CD14-positive monocyte (primary cell): ENCODE data around the gene RAB28. TPM values are rescaled to one million over a fixed set of nuclear protein-coding genes. Genes with fewer than 3 reads are reported as not detected.

Experiments
- DNase-seq, 3 donors: peaks; one replicate each; pipeline ENCODE4 v3.0.0-alpha.2; 2011 to 2022
- H2AFZ ChIP-seq: 2 replicates; pipeline ENCODE4 v1.6.0; 2012; ENCODE audit warnings: mild to moderate bottlenecking, low read depth, low read length, inconsistent platforms; ENCODE audit not compliant: insufficient read depth, poor library complexity, severe bottlenecking
- H3K27ac ChIP-seq, 2 donors: 1 replicate in 1 of 2; 2 replicates in 1 of 2; pipeline ENCODE4 v1.5.1; 2012 to 2013; ENCODE audit warnings: low read length in 2 of 2, control low read depth in 1 of 2, inconsistent platforms in 1 of 2, low read depth in 1 of 2, mild to moderate bottlenecking in 1 of 2
- H3K27me3 ChIP-seq, 2 donors: one replicate each; pipeline versions ENCODE4 v1.6.0 to v1.6.1; 2011 to 2013; ENCODE audit warnings: low read length in 2 of 2; ENCODE audit not compliant: control insufficient read depth in 2 of 2, insufficient read depth in 2 of 2
- H3K36me3 ChIP-seq, 2 donors: replicated peaks in 1 of 2; 1 replicate in 1 of 2; 2 replicates in 1 of 2; pipeline versions ENCODE4 v1.5.1 to v1.6.1; 2012 to 2013; ENCODE audit warnings: low read length in 2 of 2, control low read depth in 1 of 2, inconsistent platforms in 1 of 2, mild to moderate bottlenecking in 1 of 2; ENCODE audit not compliant: insufficient read depth in 2 of 2, control insufficient read depth in 1 of 2
- H3K4me1 ChIP-seq, 2 donors: 1 replicate in 1 of 2; 2 replicates in 1 of 2; pipeline versions ENCODE4 v1.5.1 to v1.6.1; 2012 to 2013; ENCODE audit warnings: low read length in 2 of 2, control low read depth in 1 of 2, inconsistent platforms in 1 of 2, mild to moderate bottlenecking in 1 of 2, moderate library complexity in 1 of 2; ENCODE audit not compliant: insufficient read depth in 2 of 2, control insufficient read depth in 1 of 2
- H3K4me2 ChIP-seq: replicated peaks from 2 replicates; pipeline ENCODE3; 2012; ENCODE audit warnings: low read length, moderate library complexity, mild to moderate bottlenecking; ENCODE audit not compliant: poor library complexity, severe bottlenecking; ENCODE audit errors: extremely low read depth
- H3K4me3 ChIP-seq, 3 experiments: fragments of 200-600 bp in 1 of 3; sonication (generic) in 1 of 3; replicated peaks in 1 of 3; 1 replicate in 2 of 3; 2 replicates in 1 of 3; pipeline ENCODE4 v1.5.1; 2011 to 2013; ENCODE audit warnings: low read length in 3 of 3, mild to moderate bottlenecking in 3 of 3, control low read depth in 2 of 3, low read depth in 2 of 3, inconsistent platforms in 1 of 3, moderate library complexity in 1 of 3
- H3K79me2 ChIP-seq: 2 replicates; pipeline ENCODE4 v1.6.0; 2012; ENCODE audit warnings: mild to moderate bottlenecking, control low read depth, inconsistent platforms, low read length, moderate library complexity; ENCODE audit not compliant: insufficient read depth
- H3K9ac ChIP-seq: 2 replicates; pipeline ENCODE4 v1.6.0; 2017; ENCODE audit warnings: low read length, mild to moderate bottlenecking; ENCODE audit not compliant: insufficient read depth, poor library complexity, severe bottlenecking
- H3K9me3 ChIP-seq, 2 donors: replicated peaks in 1 of 2; 1 replicate in 1 of 2; 2 replicates in 1 of 2; pipeline versions ENCODE4 v1.5.1 to v1.6.1; 2012 to 2013; ENCODE audit warnings: low read length in 2 of 2, control low read depth in 1 of 2; ENCODE audit not compliant: control insufficient read depth in 1 of 2, insufficient read depth in 1 of 2
- H4K20me1 ChIP-seq: 2 replicates; pipeline ENCODE4 v1.6.0; 2012; ENCODE audit warnings: mild to moderate bottlenecking, low read length, control low read depth, moderate library complexity; ENCODE audit not compliant: insufficient read depth
- H3K27ac Mint-ChIP-seq, 7 donors: one replicate each; pipeline ENCODE4 v1.8.0; 2020; ENCODE audit warnings: mild to moderate bottlenecking in 7 of 7, mixed read lengths in 7 of 7, moderate library complexity in 6 of 7, inconsistent platforms in 2 of 7
- H3K27me3 Mint-ChIP-seq, 3 donors: one replicate each; pipeline ENCODE4 v1.8.0; 2021 to 2022; ENCODE audit warnings: low read depth in 3 of 3, mild to moderate bottlenecking in 3 of 3, mixed read lengths in 3 of 3, moderate library complexity in 3 of 3, inconsistent platforms in 1 of 3
- H3K36me3 Mint-ChIP-seq, 2 donors: one replicate each; pipeline ENCODE4 v1.8.0; 2020; ENCODE audit warnings: mixed read lengths in 2 of 2, inconsistent platforms in 1 of 2, mild to moderate bottlenecking in 1 of 2
- H3K4me1 Mint-ChIP-seq: one replicate; pipeline ENCODE4 v1.8.0; 2020; ENCODE audit warnings: mild to moderate bottlenecking, mixed read lengths
- H3K4me3 Mint-ChIP-seq, 2 donors: one replicate each; pipeline ENCODE4 v1.8.0; 2020; ENCODE audit warnings: mild to moderate bottlenecking in 2 of 2, mixed read lengths in 2 of 2, moderate library complexity in 1 of 2
- H3K9me3 Mint-ChIP-seq, 7 donors: one replicate each; pipeline ENCODE4 v1.8.0; 2020 to 2022; ENCODE audit warnings: mixed read lengths in 7 of 7, mild to moderate bottlenecking in 6 of 7, moderate library complexity in 6 of 7, inconsistent platforms in 2 of 7
- WGBS: methylation state at CpG from one replicate; pipeline ENCODE4 v1.1.5; 2013; ENCODE audit warnings: missing lambda C conversion rate; ENCODE audit not compliant: insufficient coverage; 5-methylcytosine and 5-hydroxymethylcytosine counted together
- intact Hi-C, 2 donors: fragments of 100-400 bp; cut with micrococcal nuclease; formaldehyde crosslinking; loops; one replicate each; pipeline versions ENCODE4 v1.15.0 to v1.15.1; 2023
- polyA plus RNA-seq, 3 donors: library from polyadenylated mRNA; depleted of rRNA in 1 of 3; unstranded in 2 of 3; stranded (reverse) in 1 of 3; fragments of 300-500 nt in 2 of 3; fragments of >200 nt in 1 of 3; fragmentation: Illumina TruSeq in 2 of 3; gene quantifications; 1 replicate in 2 of 3; 2 replicates in 1 of 3; pipeline ENCODE4 v1.2.3, GENCODE V29; 2012 to 2021
- TF ChIP-seq, protein P1 (sequence below): fragments of 200-600 bp; IDR thresholded peaks from one replicate; pipeline ENCODE4 v1.8.0; 2022; ENCODE audit warnings: antibody characterized with exemption, mild to moderate bottlenecking

The RAB28 gene
- polyA plus RNA-seq, 3 donors: 7.6 to 18.0 (median 17.8) TPM

DNA sequence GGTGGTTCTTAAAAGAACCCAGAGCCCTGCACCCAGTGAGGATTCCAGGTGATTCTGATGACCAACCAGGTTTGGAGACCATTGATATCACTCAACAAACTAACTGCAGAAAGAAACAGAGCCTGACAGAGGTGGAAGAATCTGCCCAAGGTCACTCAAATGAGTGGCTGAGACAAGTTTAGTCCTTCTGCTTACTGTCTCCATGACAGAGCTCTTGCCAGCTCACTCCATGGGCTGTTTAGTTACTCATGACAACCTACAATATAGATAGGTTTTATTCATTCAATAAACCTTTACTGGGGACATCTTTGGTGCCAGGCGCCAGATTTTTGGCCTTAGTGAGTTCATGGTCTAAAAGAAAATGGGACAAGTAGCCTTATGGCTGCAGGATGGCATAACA lies 124.3 kb downstream of the RAB28 start:
- H3K9me3 ChIP-seq: peaks cover 0 to 3% of the 10 kb centered on the region in 2 donors
- intact Hi-C loops: no loop called here
- H4K20me1 ChIP-seq: no peaks in the 10 kb centered on the region
- no CpG with 5 or more reads among the region's 1 CpG for WGBS
- no peaks in the 10 kb centered on the region for H3K4me1 ChIP-seq
- DNase-seq: no peak
- H3K4me2 ChIP-seq: no peak overlapping the region
- TF ChIP-seq, protein P1, sequence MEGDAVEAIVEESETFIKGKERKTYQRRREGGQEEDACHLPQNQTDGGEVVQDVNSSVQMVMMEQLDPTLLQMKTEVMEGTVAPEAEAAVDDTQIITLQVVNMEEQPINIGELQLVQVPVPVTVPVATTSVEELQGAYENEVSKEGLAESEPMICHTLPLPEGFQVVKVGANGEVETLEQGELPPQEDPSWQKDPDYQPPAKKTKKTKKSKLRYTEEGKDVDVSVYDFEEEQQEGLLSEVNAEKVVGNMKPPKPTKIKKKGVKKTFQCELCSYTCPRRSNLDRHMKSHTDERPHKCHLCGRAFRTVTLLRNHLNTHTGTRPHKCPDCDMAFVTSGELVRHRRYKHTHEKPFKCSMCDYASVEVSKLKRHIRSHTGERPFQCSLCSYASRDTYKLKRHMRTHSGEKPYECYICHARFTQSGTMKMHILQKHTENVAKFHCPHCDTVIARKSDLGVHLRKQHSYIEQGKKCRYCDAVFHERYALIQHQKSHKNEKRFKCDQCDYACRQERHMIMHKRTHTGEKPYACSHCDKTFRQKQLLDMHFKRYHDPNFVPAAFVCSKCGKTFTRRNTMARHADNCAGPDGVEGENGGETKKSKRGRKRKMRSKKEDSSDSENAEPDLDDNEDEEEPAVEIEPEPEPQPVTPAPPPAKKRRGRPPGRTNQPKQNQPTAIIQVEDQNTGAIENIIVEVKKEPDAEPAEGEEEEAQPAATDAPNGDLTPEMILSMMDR: no peak
- no peak overlapping the region for H3K9ac ChIP-seq
- Mint-ChIP-seq H3K9me3 (peaks cover 2 to 10% (median 5%) of the 10 kb centered on the region in 7 donors), H3K27ac (no peak overlapping the region), H3K4me3 (no peak overlapping the region), H3K36me3 (peaks cover 2 to 6% of the 10 kb centered on the region in 2 donors), H3K27me3 (peaks cover 0 to 1% (median 0%) of the 10 kb centered on the region in 3 donors), H3K4me1 (peaks cover 2% of the 10 kb centered on the region)
- no peak overlapping the region for H2AFZ ChIP-seq
- no peak overlapping the region for H3K4me3 ChIP-seq
- no peaks in the 10 kb centered on the region for H3K36me3 ChIP-seq
- H3K27ac ChIP-seq: no peak overlapping the region
- no peaks in the 10 kb centered on the region for H3K79me2 ChIP-seq
- H3K27me3 ChIP-seq: no peaks in the 10 kb centered on the region

DNA sequence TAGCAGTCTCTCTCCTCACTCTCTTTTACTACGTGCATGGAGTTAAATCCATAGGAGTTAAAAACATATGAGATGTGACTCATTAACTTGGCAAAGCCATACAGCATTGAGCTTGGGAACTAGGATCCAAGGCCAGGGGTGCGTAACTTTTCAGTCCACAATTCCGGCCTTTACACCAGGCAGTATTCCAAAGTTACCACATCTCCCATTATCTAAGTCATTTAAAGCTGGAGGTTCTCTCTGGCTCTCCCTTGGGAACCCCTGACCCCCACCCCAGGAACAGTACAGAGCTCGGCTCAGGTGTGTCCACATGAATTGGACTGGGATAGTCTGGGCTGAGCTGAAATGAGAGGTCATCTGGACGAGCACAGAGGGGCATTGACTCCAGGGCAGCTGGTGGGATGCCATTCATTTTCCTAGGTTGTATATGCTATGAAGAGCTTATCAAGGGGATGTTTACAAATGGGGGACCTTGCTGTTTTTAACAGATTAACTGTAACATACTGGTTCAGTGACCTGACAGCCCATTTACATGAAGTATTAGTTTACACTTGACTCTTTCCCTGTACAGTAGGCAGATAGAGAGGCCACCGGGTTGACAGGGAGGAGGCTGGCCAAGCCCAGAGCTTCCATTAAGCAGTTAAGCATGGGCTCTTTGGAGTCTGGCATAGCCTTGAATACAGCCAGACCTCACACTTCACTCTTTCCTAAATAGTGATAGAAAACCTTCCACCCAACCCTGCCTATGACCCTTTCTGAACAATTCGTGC lies 128.8 kb downstream of the RAB28 start:
- Mint-ChIP-seq H3K4me1 (peaks cover 2% of the 10 kb centered on the region), H3K36me3 (peaks cover 0 to 2% of the 10 kb centered on the region in 2 donors), H3K9me3 (peaks cover 2 to 10% (median 8%) of the 10 kb centered on the region in 7 donors), H3K27me3 (no peaks in the 10 kb centered on the region), H3K4me3 (no peak overlapping the region), H3K27ac (peak overlapping the region in 2 of 7 donors; percentile 32 to 46)
- Histone ChIP-seq H2AFZ (no peak overlapping the region), H3K27me3 (no peaks in the 10 kb centered on the region), H3K9ac (no peak overlapping the region), H3K79me2 (no peaks in the 10 kb centered on the region), H3K4me2 (no peak overlapping the region), H3K27ac (no peak overlapping the region), H3K4me1 (no peaks in the 10 kb centered on the region), H3K36me3 (no peaks in the 10 kb centered on the region), H3K9me3 (peaks cover 0 to 10% of the 10 kb centered on the region in 2 donors), H4K20me1 (no peaks in the 10 kb centered on the region), H3K4me3 (no peak overlapping the region)
- intact Hi-C loops: no loop called here
- 86% methylated on average over 4 of the region's 7 CpGs for WGBS
- TF ChIP-seq, protein P1: no peak
- no peak for DNase-seq
